Prostate gland (tissue), 2 donors: ENCODE data around the gene ARPC1A. TPM values are rescaled to one million over a fixed set of nuclear protein-coding genes. Genes with fewer than 3 reads are reported as not detected.

Experiments used
- DNase-seq: peaks from one replicate; pipeline ENCODE4 v3.0.0-alpha.2; 2019; ENCODE audit warnings: low spot score
- H3K27ac ChIP-seq, 2 donors: fragments of 200-600 bp; sonication (generic); 2 replicates each; pipeline ENCODE4 v1.5.1; 2017 to 2019
- H3K27me3 ChIP-seq: fragments of 200-600 bp; sonication (generic); replicated peaks from 2 replicates; pipeline ENCODE4 v1.5.1; 2019; ENCODE audit not compliant: insufficient read depth
- H3K36me3 ChIP-seq, 2 donors: fragments of 200-600 bp; sonication (generic); 1 replicate in 1 of 2; 2 replicates in 1 of 2; pipeline versions ENCODE4 v1.5.1 to v1.8.1; 2017 to 2019
- H3K4me1 ChIP-seq: fragments of 200-600 bp; sonication (generic); replicated peaks from 2 replicates; pipeline ENCODE4 v1.5.1; 2019
- H3K4me3 ChIP-seq, 2 donors: fragments of 200-600 bp; sonication (generic); 2 replicates each; pipeline ENCODE4 v1.5.1; 2017 to 2019
- H3K9me3 ChIP-seq: fragments of 200-600 bp; sonication (generic); 2 replicates; pipeline ENCODE4 v1.5.1; 2017
- POLR2A ChIP-seq: fragments of 450-650 bp; IDR thresholded peaks from one replicate; pipeline ENCODE4 v1.6.1; 2016; ENCODE audit warnings: antibody characterized with exemption, mild to moderate bottlenecking
- POLR2AphosphoS5 ChIP-seq: sonication (generic); formaldehyde crosslinking; IDR thresholded peaks from one replicate; pipeline ENCODE4 v1.6.1; 2017; ENCODE audit warnings: antibody characterized with exemption
- WGBS: methylation state at CpG from one replicate; pipeline ENCODE4 v1.1.5; 2018; 5-methylcytosine and 5-hydroxymethylcytosine counted together
- intact Hi-C: fragments of 100-400 bp; cut with DNase I; formaldehyde crosslinking; loops from one replicate; pipeline ENCODE4 v1.14.2; 2022
- total RNA-seq, 2 donors: library from RNA; depleted of rRNA; stranded (reverse); fragments of >200 nt; gene quantifications; one replicate each; pipeline ENCODE4 v1.1.0, GENCODE V29; 2016
- TF ChIP-seq, protein P1 (sequence below), 4 experiments: fragments of 200-600 bp in 2 of 4; fragments of 450-650 bp in 2 of 4; sonication (generic) in 2 of 4; IDR thresholded peaks; 1 replicate in 3 of 4; 2 replicates in 1 of 4; pipeline ENCODE4 v1.5.1; 2016 to 2019; ENCODE audit warnings: antibody characterized with exemption in 4 of 4, mild to moderate bottlenecking in 2 of 4, moderate library complexity in 2 of 4

Gene ARPC1A
- total RNA-seq, 2 donors from 2014 or later, result 119 to 136 TPM

- no peak overlapping the region for H3K27ac ChIP-seq
- no peaks in the 10 kb centered on the region for H3K9me3 ChIP-seq
- peaks cover 5% of the 10 kb centered on the region for H3K4me1 ChIP-seq
- no peak overlapping the region for H3K4me3 ChIP-seq
- TF ChIP-seq, protein P1, sequence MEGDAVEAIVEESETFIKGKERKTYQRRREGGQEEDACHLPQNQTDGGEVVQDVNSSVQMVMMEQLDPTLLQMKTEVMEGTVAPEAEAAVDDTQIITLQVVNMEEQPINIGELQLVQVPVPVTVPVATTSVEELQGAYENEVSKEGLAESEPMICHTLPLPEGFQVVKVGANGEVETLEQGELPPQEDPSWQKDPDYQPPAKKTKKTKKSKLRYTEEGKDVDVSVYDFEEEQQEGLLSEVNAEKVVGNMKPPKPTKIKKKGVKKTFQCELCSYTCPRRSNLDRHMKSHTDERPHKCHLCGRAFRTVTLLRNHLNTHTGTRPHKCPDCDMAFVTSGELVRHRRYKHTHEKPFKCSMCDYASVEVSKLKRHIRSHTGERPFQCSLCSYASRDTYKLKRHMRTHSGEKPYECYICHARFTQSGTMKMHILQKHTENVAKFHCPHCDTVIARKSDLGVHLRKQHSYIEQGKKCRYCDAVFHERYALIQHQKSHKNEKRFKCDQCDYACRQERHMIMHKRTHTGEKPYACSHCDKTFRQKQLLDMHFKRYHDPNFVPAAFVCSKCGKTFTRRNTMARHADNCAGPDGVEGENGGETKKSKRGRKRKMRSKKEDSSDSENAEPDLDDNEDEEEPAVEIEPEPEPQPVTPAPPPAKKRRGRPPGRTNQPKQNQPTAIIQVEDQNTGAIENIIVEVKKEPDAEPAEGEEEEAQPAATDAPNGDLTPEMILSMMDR (IDR thresholded peaks at IDR 0.05), result no peak
- TF ChIP-seq POLR2AphosphoS5, result no peak
- TF ChIP-seq POLR2A, result no peak
- WGBS, result 85% methylated on average over 11 of the region's 13 CpGs
- no peak for DNase-seq
- no peaks in the 10 kb centered on the region for H3K27me3 ChIP-seq
- intact Hi-C loops, result loop anchor here (10.0 kb wide), 1 partner anchor 65 kb away; the partner anchor contains the start of gene ARPC1A
- H3K36me3 ChIP-seq, result peaks cover 0 to 6% of the 10 kb centered on the region in 2 donors
Observed at GRCh38 chr7:99389772-99390171, 64.1 kb downstream of the ARPC1A start.

- Histone ChIP-seq H3K4me3 (no peak overlapping the region), H3K9me3 (no peaks in the 10 kb centered on the region), H3K27me3 (no peaks in the 10 kb centered on the region), H3K27ac (no peak overlapping the region), H3K4me1 (peaks cover 5% of the 10 kb centered on the region), H3K36me3 (peaks cover 0 to 6% of the 10 kb centered on the region in 2 donors)
- TF ChIP-seq POLR2A (no peak), POLR2AphosphoS5 (no peak)
- TF ChIP-seq, protein P1 (IDR thresholded peaks at IDR 0.05), result no peak
- DNase-seq, result no peak
- intact Hi-C loops, result loop anchor here (10.0 kb wide), 1 partner anchor 66 kb away; the partner anchor contains the start of gene ARPC1A
- 92% methylated on average over 23 of the region's 23 CpGs for WGBS
Observed at GRCh38 chr7:99390941-99391602, 65.4 kb downstream of the ARPC1A start.

GRCh38 chr7:99392046-99392445 lies 66.3 kb downstream of the ARPC1A start:
- no peak for DNase-seq
- peak overlapping the region; percentile 66 to 68 for H3K27ac ChIP-seq
- TF ChIP-seq POLR2AphosphoS5, result no peak
- TF ChIP-seq, protein P1 (IDR thresholded peaks at IDR 0.05), result no peak
- no peak for TF ChIP-seq POLR2A
- H3K36me3 ChIP-seq, result peaks cover 0 to 6% of the 10 kb centered on the region in 2 donors
- WGBS, result 55% methylated on average over 8 of the region's 8 CpGs
- H3K4me3 ChIP-seq, result peak overlapping the region in 1 of 2 donors; percentile 42
- H3K9me3 ChIP-seq, result no peaks in the 10 kb centered on the region
- intact Hi-C loops, result loop anchor here (10.0 kb wide), 1 partner anchor 67 kb away; the partner anchor contains the start of gene ARPC1A
- H3K4me1 ChIP-seq, result peaks cover 5% of the 10 kb centered on the region
- no peaks in the 10 kb centered on the region for H3K27me3 ChIP-seq

DNA sequence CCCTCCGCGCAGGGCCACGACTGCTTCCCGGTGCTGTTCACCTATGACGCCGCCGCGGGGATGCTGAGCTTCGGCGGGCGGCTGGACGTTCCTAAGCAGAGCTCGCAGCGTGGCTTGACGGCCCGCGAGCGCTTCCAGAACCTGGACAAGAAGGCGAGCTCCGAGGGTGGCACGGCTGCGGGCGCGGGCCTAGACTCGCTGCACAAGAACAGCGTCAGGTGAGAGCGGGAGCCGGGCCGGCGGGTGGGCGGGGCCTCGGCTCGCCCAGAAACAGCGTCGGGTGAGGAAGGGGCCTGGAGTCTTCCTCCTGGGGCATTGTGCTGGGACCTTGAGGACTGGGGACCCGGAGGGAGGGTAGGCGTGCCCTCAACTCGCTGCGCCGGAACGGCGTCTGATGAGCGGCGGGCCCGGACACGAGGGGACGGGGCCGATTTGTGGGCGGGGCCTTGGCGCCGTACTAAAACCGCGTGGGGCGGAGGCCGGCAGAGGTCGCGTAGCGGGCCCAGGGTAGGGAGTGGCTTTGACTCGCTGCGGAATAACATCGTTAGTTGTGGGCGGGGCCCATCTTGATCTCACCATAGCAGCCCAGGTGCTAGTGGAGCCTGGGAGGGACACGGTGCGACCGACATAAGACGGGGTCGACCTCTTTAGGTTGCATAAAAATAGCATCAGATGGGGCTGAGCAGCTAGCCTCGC lies 67.1 kb downstream of the ARPC1A start:
- TF ChIP-seq POLR2AphosphoS5, result peak; percentile 69
- peak; percentile 42 for TF ChIP-seq POLR2A
- TF ChIP-seq, protein P1 (IDR thresholded peaks at IDR 0.05), result no peak
- Histone ChIP-seq H3K27me3 (no peaks in the 10 kb centered on the region), H3K9me3 (no peaks in the 10 kb centered on the region), H3K27ac (peak overlapping the region; percentile 66 to 68), H3K4me3 (peak overlapping the region; percentile 42 to 47), H3K4me1 (peaks cover 5% of the 10 kb centered on the region), H3K36me3 (peaks cover 5 to 13% of the 10 kb centered on the region in 2 donors)
- intact Hi-C loops, result loop anchor here (10.0 kb wide), 1 partner anchor 68 kb away; the partner anchor contains the start of gene ARPC1A
- WGBS, result 2% methylated on average over 68 of the region's 68 CpGs
- peak; percentile 69 for DNase-seq
